K562 (cell line): ENCODE data around the gene NR1H2. TPM values are rescaled to one million over a fixed set of nuclear protein-coding genes. Genes with fewer than 3 reads are reported as not detected.

Experiments
- ATAC-seq: fragments of 200-7000 bp; cut with Tn5 transposase; 3 replicates; pipeline ENCODE4 v1.9.1; 2020; ENCODE audit warnings: moderate library complexity
- BruUV-seq: library from RNA; stranded (reverse); fragments of 400-500 nt; replicated peaks from 2 replicates; lab custom pipeline; 2021; lab: Mats Ljungman, UMichigan
- CTCF ChIA-PET: fragments of 300-600 bp; formaldehyde crosslinking; extraction: SDS; loops from one replicate; lab custom pipeline; 2021; ENCODE audit warnings: low intra/inter-chr PET ratio; lab: Yijun Ruan, JAX
- POLR2A ChIA-PET: fragments of 300-600, 350-650 bp; sonication (Branson Sonifier 250); formaldehyde crosslinking; extraction: SDS; loops from one replicate; lab custom pipeline; 2021; ENCODE audit warnings: antibody characterized with exemption, inconsistent platforms; lab: Yijun Ruan, JAX
- DNase-seq, 4 experiments: peaks; one replicate each; pipeline versions ENCODE4 v3.0.0 to v3.0.0-alpha.2; 2011 to 2018; ENCODE audit warnings: low spot score in 3 of 4, mixed read lengths in 3 of 4; ENCODE audit errors: extremely low read depth in 1 of 4
- FAIRE-seq: peaks from 2 replicates; lab custom pipeline; 2011; peaks lifted over from hg19 to GRCh38; lab: Jason Lieb, UNC
- H2AFZ ChIP-seq: 2 replicates; pipeline ENCODE4 v1.6.0; 2011; ENCODE audit warnings: low read depth, low read length, control low read depth, inconsistent platforms
- H3K27ac ChIP-seq: fragments of 200-600 bp; 3 replicates; pipeline ENCODE4 v1.8.0; 2011; ENCODE audit warnings: low read depth, mild to moderate bottlenecking, control low read depth, inconsistent platforms, low read length, moderate library complexity, mixed read lengths; ENCODE audit errors: extremely low read depth
- H3K27me3 ChIP-seq, 2 experiments: fragments of 300-600 bp in 1 of 2; 2 replicates in 1 of 2; 3 replicates in 1 of 2; pipeline versions ENCODE4 v1.6.0 to v1.8.0; 2011; ENCODE audit warnings: inconsistent platforms in 2 of 2, low read length in 2 of 2, mild to moderate bottlenecking in 1 of 2, mixed read lengths in 1 of 2, moderate library complexity in 1 of 2; ENCODE audit not compliant: control insufficient read depth in 2 of 2, insufficient read depth in 2 of 2
- H3K36me3 ChIP-seq: fragments of 300-600 bp; 3 replicates; pipeline ENCODE4 v1.8.0; 2011; ENCODE audit warnings: mild to moderate bottlenecking, low read length, inconsistent platforms; ENCODE audit not compliant: control insufficient read depth, insufficient read depth
- H3K4me1 ChIP-seq, 2 experiments: fragments of 200-600 bp in 1 of 2; replicated peaks in 1 of 2; 2 replicates in 1 of 2; 3 replicates in 1 of 2; pipeline versions ENCODE4 v1.5.1 to v1.8.0; 2011; ENCODE audit warnings: inconsistent platforms in 2 of 2, low read length in 2 of 2, mild to moderate bottlenecking in 1 of 2, mixed read lengths in 1 of 2, moderate library complexity in 1 of 2; ENCODE audit not compliant: control insufficient read depth in 2 of 2, insufficient read depth in 2 of 2
- H3K4me2 ChIP-seq: 2 replicates; pipeline ENCODE4 v1.6.1; 2011; ENCODE audit warnings: low read length, control low read depth, inconsistent platforms, mixed read lengths; ENCODE audit not compliant: insufficient read depth
- H3K4me3 ChIP-seq: fragments of 200-600 bp; sonication (generic), shearing (Covaris generic); 2 replicates; pipeline ENCODE4 v1.5.1; 2016; ENCODE audit warnings: control low read depth, inconsistent platforms
- H3K79me2 ChIP-seq: fragments of 200-600 bp; 3 replicates; pipeline ENCODE4 v1.8.0; 2011; ENCODE audit warnings: low read length, inconsistent platforms; ENCODE audit not compliant: control insufficient read depth, insufficient read depth
- H3K9ac ChIP-seq, 2 experiments: 2 replicates each; pipeline versions ENCODE4 v1.6.0 to v1.6.1; 2011; ENCODE audit warnings: low read depth in 2 of 2, low read length in 2 of 2, control low read depth in 1 of 2, inconsistent platforms in 1 of 2, mild to moderate bottlenecking in 1 of 2, mixed read lengths in 1 of 2; ENCODE audit not compliant: insufficient read depth in 1 of 2
- H3K9me1 ChIP-seq: one replicate; pipeline ENCODE4 v1.6.0; 2011; ENCODE audit warnings: inconsistent platforms, mild to moderate bottlenecking, low read length, moderate library complexity; ENCODE audit not compliant: control insufficient read depth, insufficient read depth
- H3K9me3 ChIP-seq: replicated peaks from 2 replicates; pipeline ENCODE4 v1.5.1; 2011; ENCODE audit warnings: low read depth, low read length, inconsistent platforms; ENCODE audit not compliant: control insufficient read depth, insufficient read depth
- H4K20me1 ChIP-seq: replicated peaks from 2 replicates; pipeline ENCODE4 v1.6.1; 2011; ENCODE audit warnings: low read length, inconsistent platforms, mixed read lengths; ENCODE audit not compliant: control insufficient read depth, insufficient read depth
- BCLAF1 ChIP-seq, 2 experiments: fragments of 450-650 bp in 1 of 2; IDR thresholded peaks; 2 replicates each; pipeline ENCODE4 v1.6.1; 2011 to 2017; ENCODE audit warnings: low read depth in 2 of 2, antibody characterized with exemption in 1 of 2, borderline replicate concordance in 1 of 2, low read length in 1 of 2, mild to moderate bottlenecking in 1 of 2, mixed read lengths in 1 of 2; ENCODE audit not compliant: control insufficient read depth in 1 of 2
- CEBPG ChIP-seq, 3 experiments: fragments of 200-800 bp in 1 of 3; sonication (Bioruptor generic) in 1 of 3; sonication (generic) in 1 of 3; formaldehyde crosslinking in 1 of 3; IDR thresholded peaks in 2 of 3; conservative IDR thresholded peaks in 1 of 3; 2 replicates each; pipeline versions ENCODE4 v1.6.1 to v1.8.0; 2016 to 2022; ENCODE audit warnings: missing compliant biosample characterization in 2 of 3, missing genetic modification characterization in 2 of 3, mild to moderate bottlenecking in 1 of 3, missing genetic modification reagents in 1 of 3
- WGBS: fragments of 100-300 bp; shearing (Covaris generic); methylation state at CpG from one replicate; pipeline ENCODE4 v1.1.6; 2016; ENCODE audit warnings: low coverage, mixed read lengths; ENCODE audit not compliant: insufficient coverage; ENCODE audit errors: missing lambda C conversion rate; 5-methylcytosine and 5-hydroxymethylcytosine counted together
- in situ Hi-C: fragments of 300-500 bp; cut with MboI; formaldehyde crosslinking; loops from 4 replicates; pipeline ENCODE4 v1.15.0; 2018; ENCODE audit warnings: inconsistent platforms, mixed read lengths
- intact Hi-C: fragments of 100-400 bp; cut with micrococcal nuclease; formaldehyde crosslinking; loops from 2 replicates; pipeline ENCODE4 v1.14.2; 2022
- polyA plus RNA-seq, 8 experiments: library from polyadenylated mRNA; depleted of rRNA in 4 of 8; stranded (reverse) in 5 of 8; unstranded in 3 of 8; fragments of >200 nt; fragmentation: Nextera tagmentation in 2 of 8; fragmentation: Illumina TruSeq in 1 of 8; extraction: Ambion mirVana in 2 of 8; extraction: Trizol in 1 of 8; gene quantifications; 2 replicates each; pipeline versions ENCODE4 v1.2.1 to v1.2.3, GENCODE V29; 2011 to 2014; ENCODE audit warnings: inconsistent platforms in 1 of 8, missing spikeins in 1 of 8
- total RNA-seq, 7 experiments: library from RNA; depleted of rRNA in 6 of 7; stranded (reverse); fragments of >200 nt in 6 of 7; fragmentation: Illumina TruSeq in 2 of 7; extraction: Trizol in 2 of 7; gene quantifications; 2 replicates each; pipeline versions ENCODE4 v1.2.1 to v1.2.3, GENCODE V29; 2011 to 2021; ENCODE audit warnings: low replicate concordance in 1 of 7

The NR1H2 gene
- total and polyA plus RNA-seq, 9 of the 15 experiments (the other 6 are each of a cell fraction or from before 2014, with no cell fraction given), result 0.11 to 73.8 (median 24.0) TPM

- 88% methylated on average over 4 of the region's 4 CpGs for WGBS
- Histone ChIP-seq H4K20me1 (0 out of 2 replicates have a peak, but pooled peaks cover 1% of the 10 kb centered on the region), H2AFZ (no peak overlapping the region), H3K9me3 (no peaks in the 10 kb centered on the region), H3K9me1 (no peaks in the 10 kb centered on the region), H3K4me1 (peaks cover 0 to under 1% of the 10 kb centered on the region in 2 experiments; a peak in 2 of 5 replicates), H3K4me3 (no peak overlapping the region), H3K27ac (no peak overlapping the region), H3K27me3 (no peaks in the 10 kb centered on the region), H3K36me3 (peaks cover 50% of the 10 kb centered on the region), H3K4me2 (no peak overlapping the region), H3K79me2 (peaks cover 66% of the 10 kb centered on the region), H3K9ac (no peak overlapping the region)
- ChIA-PET CTCF (no interaction called here), POLR2A (interaction anchor here (1.9 kb wide), 1 partner anchor 9 kb away, joined by 5 read pairs; the partner anchor contains the start of gene POLD1)
- TF ChIP-seq BCLAF1 (IDR thresholded peaks at IDR 0.05; ENCODE audit: borderline replicate concordance in 1 of 2, control insufficient read depth in 1 of 2, low read depth in 2 of 2, low read length in 1 of 2), result no peak
- no peak for TF ChIP-seq CEBPG (CRISPR knock-in tag; IDR thresholded peaks at IDR 0.05)
- peak in 1 of 2 experiments; percentile 54; a peak in 1 of 4 replicates for TF ChIP-seq CEBPG (tag; conservative IDR thresholded peaks at IDR 0.05 in 1 of 2, IDR thresholded peaks at IDR 0.05 in 1 of 2)
- peak; percentile 44; the same call in 2 of the 3 replicates for ATAC-seq
- FAIRE-seq, result no peak
- BruUV-seq, result no TSS peak
- intact Hi-C loops (no loop called here), in situ Hi-C loops (no loop called here)
- no peak for DNase-seq
Measured at GRCh38 chr19:50393589-50393988, 17.3 kb downstream of the NR1H2 start.
